ENCODE measurements around the gene SELP. TPM values are rescaled to one million over a fixed set of nuclear protein-coding genes. Genes with fewer than 3 reads are reported as not detected.

The SELP gene
- total and polyA plus RNA-seq, 2 of the 13 experiments (the other 11 are each of a cell fraction or from before 2014, with no cell fraction given) = 0.11 TPM; not detected in 1

- Histone ChIP-seq H3K4me1 (ENCODE audit: insufficient read depth, low read length) (peaks cover 100% of the 10 kb centered on the region), H4K20me1 (ENCODE audit: insufficient read depth, low read length) (no peaks in the 10 kb centered on the region), H3K9me3 (ENCODE audit: low read length) (no peaks in the 10 kb centered on the region), H3K27me3 (ENCODE audit: control insufficient read depth in 1 of 2, insufficient read depth in 2 of 2, low read length in 2 of 2) (no peaks in the 10 kb centered on the region), H3K27ac (ENCODE audit: extremely low read length, insufficient read depth, low read length) (peak overlapping the region; percentile 96), H3K4me2 (ENCODE audit: low read depth, low read length) (no peak overlapping the region), H3K9ac (ENCODE audit: insufficient read depth, low read depth, low read length) (peak overlapping the region; percentile 59), H3K4me3 (replicated peaks in 1 of 3; ENCODE audit: insufficient read depth in 1 of 3, low read depth in 2 of 3, low read length in 3 of 3) (no peak overlapping the region), H3K36me3 (replicated peaks in 1 of 2; ENCODE audit: control insufficient read depth in 1 of 2, insufficient read depth in 2 of 2, low read length in 2 of 2) (peaks cover 3 to 37% of the 10 kb centered on the region in 2 experiments; a peak in 4 of 5 replicates), H2AFZ (ENCODE audit: low read length) (no peak overlapping the region), H3K79me2 (ENCODE audit: insufficient read depth, low read length) (peaks cover 58% of the 10 kb centered on the region)
- CTCF ChIA-PET (ENCODE audit: low intra/inter-chr PET ratio, low total read pairs) = interaction anchor here (1.1 kb wide), 1 partner anchor 25 kb away, joined by 3 read pairs; no protein-coding TSS in a partner anchor
- POLR2A ChIA-PET = interaction anchor here (0.8 kb wide), 1 partner anchor 15 kb away, joined by 3 read pairs; the partner anchor contains the start of gene F5
- WGBS (ENCODE audit: low lambda C conversion rate) = 86% methylated on average over 3 of the region's 3 CpGs
- ATAC-seq (no peak), DNase-seq (ENCODE audit: low spot score) (no peak), FAIRE-seq (no peak)
- TF ChIP-seq ZNF670 (CRISPR knock-in tag; IDR thresholded peaks at IDR 0.05; ENCODE audit: borderline replicate concordance) (peak; percentile 3; the same call in 1 of the 2 replicates), FOXO1 (CRISPR knock-in tag; IDR thresholded peaks at IDR 0.05) (no peak)
- in situ Hi-C loops (cut with HindIII; ENCODE audit: extremely low pct_ligation_motif_present, low pct_unique_long_range_greater_than_20kb) (no loop called here), intact Hi-C loops (cut with micrococcal nuclease; ENCODE audit: unreplicated experiment) (no loop called here)
- BruUV-seq (replicated peaks) = TSS peak; percentile 20
Measured at GRCh38 chr1:169571450-169571849, 58.5 kb downstream of the SELP start.

GRCh38 chr1:169570172-169570574 is 59.8 kb downstream of the SELP start:
- H3K4me3 ChIP-seq (replicated peaks in 1 of 3; ENCODE audit: insufficient read depth in 1 of 3, low read depth in 2 of 3, low read length in 3 of 3) = peak overlapping the region in 1 of 3 experiments; percentile 30; a peak in 2 of 6 replicates
- peaks cover 100% of the 10 kb centered on the region for H3K4me1 ChIP-seq (ENCODE audit: insufficient read depth, low read length)
- ChIA-PET POLR2A (interaction anchor here (0.7 to 2.6 kb wide), 2 partner anchors 14 to 16 kb away, joined by 3 to 37 read pairs; partner anchors contain the start of gene F5), CTCF (ENCODE audit: low intra/inter-chr PET ratio, low total read pairs) (no interaction called here)
- ATAC-seq = peak; percentile 83
- no peaks in the 10 kb centered on the region for H3K27me3 ChIP-seq (ENCODE audit: control insufficient read depth in 1 of 2, insufficient read depth in 2 of 2, low read length in 2 of 2)
- in situ Hi-C loops (cut with HindIII; ENCODE audit: extremely low pct_ligation_motif_present, low pct_unique_long_range_greater_than_20kb) = no loop called here
- peak; percentile 36 for FAIRE-seq
- H3K36me3 ChIP-seq (replicated peaks in 1 of 2; ENCODE audit: control insufficient read depth in 1 of 2, insufficient read depth in 2 of 2, low read length in 2 of 2) = peaks cover 3 to 31% of the 10 kb centered on the region in 2 experiments
- peaks cover 46% of the 10 kb centered on the region for H3K79me2 ChIP-seq (ENCODE audit: insufficient read depth, low read length)
- WGBS (ENCODE audit: low lambda C conversion rate) = 0% methylated on average over 1 of the region's 1 CpG
- H3K27ac ChIP-seq (ENCODE audit: extremely low read length, insufficient read depth, low read length) = peak overlapping the region; percentile 96
- H3K9me3 ChIP-seq (ENCODE audit: low read length) = no peaks in the 10 kb centered on the region
- no TSS peak for BruUV-seq (replicated peaks)
- H2AFZ ChIP-seq (ENCODE audit: low read length) = no peak overlapping the region
- peak; percentile 93 for DNase-seq (ENCODE audit: low spot score)
- peak overlapping the region; percentile 68 for H3K4me2 ChIP-seq (ENCODE audit: low read depth, low read length)
- intact Hi-C loops (cut with micrococcal nuclease; ENCODE audit: unreplicated experiment) = no loop called here
- H4K20me1 ChIP-seq (ENCODE audit: insufficient read depth, low read length) = no peaks in the 10 kb centered on the region
- peak overlapping the region; percentile 72 for H3K9ac ChIP-seq (ENCODE audit: insufficient read depth, low read depth, low read length)
- TF ChIP-seq THAP11 (CRISPR knock-in tag; IDR thresholded peaks at IDR 0.05) = 0 out of 2 replicates have a peak, but pooled peaks have one; percentile 56
- TF ChIP-seq ZNF383 (CRISPR knock-in tag; IDR thresholded peaks at IDR 0.05; ENCODE audit: borderline replicate concordance) = no peak
- TF ChIP-seq ATAD3A (CRISPR knock-in tag; IDR thresholded peaks at IDR 0.05) = no peak
- no peak for TF ChIP-seq ZZZ3 (CRISPR knock-in tag; IDR thresholded peaks at IDR 0.05; ENCODE audit: borderline replicate concordance)
- no peak for TF ChIP-seq HNF1A (IDR thresholded peaks at IDR 0.05; ENCODE audit: low read depth)
- TF ChIP-seq HNF1A (CRISPR knock-in tag; IDR thresholded peaks at IDR 0.05; ENCODE audit: borderline replicate concordance) = no peak
- TF ChIP-seq DMAP1 (CRISPR knock-in tag; IDR thresholded peaks at IDR 0.05) = peak; percentile 36; the same call in 1 of the 2 replicates
- TF ChIP-seq ZMYM4 (CRISPR knock-in tag; IDR thresholded peaks at IDR 0.05) = peak; percentile 56; the same call in 1 of the 2 replicates
- 0 out of 2 replicates have a peak, but pooled peaks have one; percentile 24 for TF ChIP-seq ZNF644 (CRISPR knock-in tag; IDR thresholded peaks at IDR 0.05; ENCODE audit: low read depth)
- TF ChIP-seq YEATS2 (CRISPR knock-in tag; IDR thresholded peaks at IDR 0.05; ENCODE audit: borderline replicate concordance) = peak; percentile 27; the same call in 1 of the 2 replicates
- TF ChIP-seq ZNF580 (CRISPR knock-in tag; IDR thresholded peaks at IDR 0.05; ENCODE audit: borderline replicate concordance, low read depth) = 0 out of 2 replicates have a peak, but pooled peaks have one; percentile 31
- no peak for TF ChIP-seq NCOA5 (CRISPR knock-in tag; IDR thresholded peaks at IDR 0.05)

All from HepG2 (cell line).